CD4-positive, alpha-beta T cell treated with Interleukin-21 for 1 hour (primary cell): ENCODE measurements around the gene MINDY3.
"Not testable (repeated sequence)": the region's sequence is repeated elsewhere in the genome, so short reads cannot be mapped to it uniquely, and the experiment has no call there.

ENCODE experiments used
- DNase-seq: peaks from one replicate; pipeline ENCODE4 v3.0.0-alpha.2; 2020

MINDY3 gene

GRCh38 chr10:15859906-15860691 lies at the start of gene MINDY3:
Gene MINDY3 (minus strand): TSS chr10:15860507. CDS start chr10:15860299, 208 bp downstream.
- peak; percentile 86 for DNase-seq

DNA sequence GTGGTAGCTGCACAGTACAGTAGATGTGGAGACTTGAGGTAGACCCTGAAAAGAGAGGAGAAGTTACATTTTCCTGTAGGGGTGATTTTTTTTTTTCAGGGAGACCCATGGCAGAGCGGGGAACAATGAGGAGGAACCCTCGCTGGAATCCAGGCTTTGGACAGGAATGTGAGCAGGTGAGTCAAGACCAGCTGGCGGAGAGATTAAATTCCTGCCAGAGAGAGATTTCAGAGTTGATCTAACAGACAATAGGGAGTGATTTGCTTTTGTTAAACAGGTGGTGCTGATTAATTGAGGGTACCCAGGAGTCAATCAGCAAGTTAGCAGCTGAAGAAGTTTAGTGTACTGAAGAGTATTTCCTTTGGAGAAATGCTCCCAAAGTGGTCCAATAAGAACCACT lies 41.6 kb upstream of the MINDY3 start:
- no peak for DNase-seq

GRCh38 chr10:15898046-15898445 lies 37.7 kb upstream of the MINDY3 start:
- DNase-seq = no peak

DNA sequence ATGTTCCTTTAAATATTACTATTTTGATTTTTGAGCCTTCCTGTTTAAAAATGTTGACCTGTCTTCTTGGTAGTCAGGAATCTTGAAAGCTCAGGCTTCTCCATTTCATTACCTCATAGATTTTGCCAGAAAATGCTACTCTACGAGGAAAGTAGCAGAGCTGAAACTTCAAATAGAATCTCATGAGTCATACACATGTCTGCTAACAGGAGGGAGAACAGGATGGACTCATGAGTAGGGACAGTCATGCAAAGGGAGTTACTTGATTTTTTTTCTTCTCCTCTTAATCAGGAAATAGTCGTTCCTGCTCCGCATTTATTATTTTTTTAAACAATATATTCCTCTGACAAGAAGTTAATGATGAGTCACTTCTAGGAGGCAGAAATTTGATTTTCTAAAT lies 37.0 kb upstream of the MINDY3 start:
- DNase-seq = no peak

DNA sequence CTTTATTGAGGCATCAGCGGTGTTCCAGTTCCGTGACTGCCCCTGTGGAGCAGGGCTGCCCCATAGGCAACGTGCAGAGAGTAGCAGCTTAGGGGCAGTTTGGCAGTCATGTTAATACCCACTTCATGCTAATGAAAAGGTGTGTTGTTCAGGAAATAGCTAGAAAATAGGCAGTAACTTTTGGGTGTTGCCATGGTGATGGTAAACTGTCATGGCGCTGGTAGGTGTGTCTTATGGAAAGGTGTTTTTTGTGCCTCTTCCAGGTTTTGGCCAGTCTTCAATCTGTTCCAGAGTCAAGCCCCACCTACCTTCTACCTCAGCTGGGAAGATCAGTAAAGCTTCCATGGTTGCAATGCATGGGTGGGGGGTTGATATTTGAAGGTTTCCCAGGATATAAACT lies 36.3 kb upstream of the MINDY3 start:
- no peak for DNase-seq

DNA sequence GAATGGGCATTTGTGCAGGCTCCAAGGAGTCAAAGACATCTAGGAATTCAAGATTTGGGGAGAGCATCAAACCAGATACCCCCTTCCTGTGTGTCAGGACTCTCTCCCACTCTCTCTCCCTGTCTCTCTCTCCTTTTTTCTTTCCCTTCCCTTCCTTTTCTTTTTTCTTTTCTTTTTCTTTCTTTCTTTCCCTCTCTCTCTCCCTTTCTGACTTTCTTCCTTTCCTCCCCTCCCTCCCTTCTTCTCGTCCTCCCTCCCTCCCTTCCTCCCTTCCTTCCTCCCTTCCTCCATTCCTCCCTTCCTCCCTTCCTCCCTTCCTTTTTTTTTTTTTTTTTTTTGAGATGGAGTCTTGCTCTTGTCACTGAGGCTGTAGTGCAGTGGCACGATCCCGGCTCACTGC lies 24.1 kb upstream of the MINDY3 start:
- no peak for DNase-seq

GRCh38 chr10:15881542-15881941 lies 21.2 kb upstream of the MINDY3 start:
- no peak for DNase-seq

GRCh38 chr10:15879663-15880062 lies 19.4 kb upstream of the MINDY3 start:
- no peak for DNase-seq

GRCh38 chr10:15879058-15879457 lies 18.8 kb upstream of the MINDY3 start:
- peak; percentile 47 for DNase-seq

DNA sequence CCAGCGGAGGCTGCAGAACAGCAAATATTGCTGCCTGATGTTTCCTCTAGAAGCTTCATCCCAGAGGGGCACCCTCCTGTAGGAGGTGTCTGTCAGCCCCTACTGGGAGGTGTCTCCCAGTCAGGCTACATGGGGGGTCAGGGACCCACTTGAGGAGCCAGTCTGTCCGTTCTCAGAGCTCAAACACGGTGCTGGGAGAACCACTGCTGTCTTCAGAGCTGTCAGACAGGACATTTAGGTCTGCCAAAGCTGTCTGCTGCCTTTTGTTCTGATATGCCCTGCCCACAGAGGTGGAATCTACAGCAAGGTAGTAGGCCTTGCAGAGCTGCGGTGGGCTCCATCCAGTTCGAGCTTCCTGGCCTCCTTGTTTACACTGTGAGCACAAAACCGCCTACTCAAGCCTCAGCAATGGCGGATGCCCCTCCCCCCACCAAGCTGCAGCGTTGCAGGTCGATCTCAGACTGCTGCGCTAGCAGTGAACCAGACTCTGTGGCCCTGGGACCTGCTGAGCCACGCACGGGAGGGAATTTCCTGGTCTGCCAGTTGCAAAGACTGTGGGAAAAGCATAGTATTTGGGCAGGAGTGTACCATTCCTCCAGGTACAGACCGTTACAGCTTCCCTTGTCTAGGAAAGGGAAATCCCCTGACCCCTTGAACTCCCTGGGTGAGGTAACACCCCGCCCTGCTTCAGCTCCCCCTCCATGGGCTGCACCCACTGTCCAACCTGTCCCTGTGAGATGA lies 17.7 kb upstream of the MINDY3 start:
- no peak for DNase-seq

DNA sequence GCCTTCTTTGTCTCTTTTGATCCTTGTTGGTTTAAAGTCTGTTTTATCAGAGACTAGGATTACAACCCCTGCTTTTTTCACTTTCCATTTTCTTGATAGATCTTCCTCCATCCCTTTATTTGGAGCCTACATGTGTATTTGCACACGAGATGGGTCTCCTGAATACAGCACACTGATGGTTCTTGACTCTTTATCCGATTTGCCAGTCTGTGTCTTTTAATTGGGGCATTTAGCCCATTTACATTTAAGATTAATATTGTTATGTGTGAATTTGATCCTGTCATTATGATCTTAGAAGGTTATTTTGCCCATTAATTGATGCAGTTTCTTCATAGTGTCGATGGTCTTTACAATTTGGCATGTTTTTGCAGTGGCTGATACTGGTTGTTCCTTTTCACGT lies 16.0 kb upstream of the MINDY3 start:
- not testable (repeated sequence) for DNase-seq

GRCh38 chr10:15872645-15873044 lies 12.3 kb upstream of the MINDY3 start:
- not testable (repeated sequence) for DNase-seq

DNA sequence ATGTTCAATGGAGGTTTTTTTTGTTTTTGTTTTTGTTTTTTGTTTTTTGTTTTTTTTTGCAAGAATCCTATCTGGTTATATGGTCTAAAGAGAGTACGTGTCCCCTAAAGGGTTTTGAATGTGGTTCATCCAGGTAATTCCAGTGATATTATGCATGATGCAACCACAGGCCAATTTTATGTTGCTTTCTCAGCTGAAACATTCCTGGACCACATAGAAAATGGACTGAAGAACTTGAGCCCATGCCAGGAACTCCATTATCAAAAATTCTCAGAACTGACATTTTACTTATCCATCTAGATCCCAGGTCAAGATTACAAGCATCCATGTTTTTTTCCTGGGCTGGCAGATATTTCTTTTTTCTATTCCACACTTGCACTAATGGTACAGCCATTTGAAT lies 11.5 kb upstream of the MINDY3 start:
- DNase-seq = no peak

GRCh38 chr10:15869935-15870334 lies 9.6 kb upstream of the MINDY3 start:
- DNase-seq = no peak

- no peak for DNase-seq
Observed at GRCh38 chr10:15868006-15868405, 7.7 kb upstream of the MINDY3 start.

DNA sequence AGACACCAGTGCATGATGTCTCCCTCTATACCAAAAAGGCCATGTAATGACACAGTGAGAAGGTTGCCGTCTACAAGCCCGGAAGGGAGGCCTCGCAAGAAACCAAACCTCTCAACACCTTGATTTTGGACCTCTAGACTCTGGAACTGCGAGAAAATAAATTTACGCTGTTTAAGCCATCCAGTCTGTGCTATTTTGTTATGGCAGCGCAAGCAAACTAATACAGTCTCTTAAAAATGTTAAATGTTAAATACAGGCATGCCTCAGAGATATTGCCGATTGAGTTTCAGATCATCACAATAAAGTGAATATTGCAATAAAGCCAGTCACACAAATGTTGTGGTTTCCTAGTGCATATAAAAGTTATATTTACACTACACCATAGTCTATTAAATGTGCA lies 5.0 kb upstream of the MINDY3 start:
- DNase-seq = no peak

DNA sequence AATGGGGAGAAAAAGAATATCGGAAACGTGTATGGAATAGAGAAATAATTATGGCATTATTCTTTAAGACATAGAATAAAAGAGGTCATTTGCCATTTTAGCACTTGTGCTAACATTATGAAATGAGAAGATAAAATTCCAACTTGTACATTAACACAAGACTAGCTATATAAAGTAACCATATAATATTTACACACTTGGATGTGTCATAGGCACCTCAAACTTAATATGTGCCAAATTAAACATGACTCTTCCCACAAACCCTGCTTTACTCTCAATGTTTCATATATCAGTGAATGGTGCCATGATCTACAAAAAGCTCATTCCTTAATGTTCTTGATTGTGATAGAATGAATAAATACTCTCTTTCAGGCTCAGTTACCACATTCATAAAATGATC lies 4.1 kb upstream of the MINDY3 start:
- no peak for DNase-seq

DNA sequence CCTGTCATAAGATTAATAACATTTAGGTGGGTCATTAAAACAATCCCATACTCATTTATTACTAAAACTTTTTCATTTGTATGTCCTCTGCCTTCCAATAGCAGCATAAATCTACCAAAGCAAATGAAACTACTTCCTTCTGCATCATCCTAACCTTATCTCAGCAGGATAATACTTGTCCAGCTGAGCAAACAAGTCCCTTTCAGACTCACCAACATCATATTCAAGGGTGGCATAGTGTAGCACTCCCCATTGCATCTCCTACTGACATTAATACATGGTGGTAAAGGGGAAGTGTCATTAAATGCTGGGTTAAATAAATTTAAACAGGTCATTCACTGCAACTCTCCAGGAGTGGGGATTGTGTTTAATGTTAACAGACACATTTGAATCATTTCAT lies 3.4 kb upstream of the MINDY3 start:
- no peak for DNase-seq

GRCh38 chr10:15863323-15863722 lies 3.0 kb upstream of the MINDY3 start:
- no peak for DNase-seq

GRCh38 chr10:15860692-15861201 lies 440 bp upstream of the MINDY3 start:
- DNase-seq = no peak

DNA sequence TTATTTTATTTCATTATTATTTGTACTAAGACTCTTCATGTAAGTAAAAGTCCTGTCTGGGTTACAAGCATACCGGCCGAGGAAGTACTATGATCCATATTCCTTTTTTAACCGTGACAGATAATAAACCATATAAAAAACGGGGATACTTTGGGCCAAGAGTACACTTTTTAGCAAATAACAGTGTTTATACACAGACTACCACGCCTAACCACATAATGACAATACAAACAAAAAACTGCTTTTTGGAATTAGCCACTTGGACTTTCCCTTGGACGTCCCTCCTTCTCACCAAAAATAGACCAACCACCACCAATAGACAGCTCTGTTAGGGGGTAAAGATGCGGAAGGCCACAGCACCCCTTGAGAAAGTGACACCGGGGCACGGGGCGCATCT lies 800 bp downstream of the MINDY3 start:
- no peak for DNase-seq

DNA sequence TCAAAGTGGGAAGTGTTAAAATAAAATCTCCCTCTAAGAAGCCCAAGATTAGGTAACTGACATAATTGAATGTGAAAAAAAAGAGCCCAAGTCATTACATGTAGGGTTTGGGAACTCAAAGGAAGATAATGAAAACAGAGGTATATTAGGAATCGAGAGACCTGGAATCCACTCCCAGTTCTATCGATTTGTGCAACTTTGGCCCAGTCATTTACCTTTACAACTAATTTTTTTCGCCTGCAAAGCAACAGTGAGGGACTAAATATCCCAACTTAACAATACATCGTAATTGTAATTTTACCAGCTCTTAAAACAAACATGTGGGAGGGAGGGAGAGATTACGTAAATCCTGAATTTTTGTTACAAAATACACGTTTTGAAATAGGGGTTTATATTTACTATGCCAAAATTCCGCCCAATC lies 1.4 kb downstream of the MINDY3 start:
- no peak for DNase-seq

DNA sequence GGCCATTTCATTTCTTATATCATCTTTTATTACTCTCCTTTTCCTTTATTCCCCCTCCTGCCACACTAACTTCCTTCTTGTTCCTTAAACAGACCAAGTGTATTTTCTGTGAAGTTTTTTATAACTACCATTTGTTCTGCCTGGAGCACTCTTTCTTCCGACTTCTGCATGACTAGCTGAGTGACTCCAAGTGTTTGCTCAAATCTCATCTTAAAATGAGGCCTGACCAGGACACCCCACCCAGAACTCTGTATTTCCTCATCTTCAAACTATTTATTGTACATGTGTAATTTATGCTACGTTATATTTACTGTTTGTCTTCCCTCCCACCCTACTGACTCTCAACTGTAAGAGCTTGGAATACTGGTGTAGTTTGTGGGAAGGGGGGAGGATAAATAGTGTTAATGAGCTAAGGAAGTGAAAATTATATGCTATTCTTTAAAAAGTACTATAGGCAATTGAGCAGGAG lies 3.2 kb downstream of the MINDY3 start:
- no peak for DNase-seq
